WTC11 (cell line): ENCODE measurements around the gene SELENOK. TPM values are rescaled to one million over a fixed set of nuclear protein-coding genes. Genes with fewer than 3 reads are reported as not detected.

Experiments
- ATAC-seq: fragments of 200-7000 bp; cut with Tn5 transposase; 2 replicates; pipeline ENCODE4 v1.10.0; 2021; ENCODE audit warnings: mild to moderate bottlenecking, moderate library complexity
- CTCF ChIA-PET: fragments of 300-600 bp; sonication (Branson Sonifier 250); formaldehyde crosslinking; loops from one replicate; lab custom pipeline; 2021; ENCODE audit warnings: antibody characterized with exemption; lab: Charles Lee
- POLR2A ChIA-PET: fragments of 350-600 bp; sonication (Branson Sonifier 250); formaldehyde crosslinking; loops from one replicate; lab custom pipeline; 2021; ENCODE audit warnings: antibody characterized with exemption; lab: Charles Lee
- DNase-seq: peaks from one replicate; pipeline ENCODE4 v3.0.0; 2021; ENCODE audit warnings: low spot score
- H3K27ac Mint-ChIP-seq: 2 replicates; pipeline ENCODE4 v1.8.0; 2021; ENCODE audit warnings: mixed read lengths
- H3K27me3 Mint-ChIP-seq: 2 replicates; pipeline ENCODE4 v1.8.0; 2021; ENCODE audit warnings: low read depth, mild to moderate bottlenecking, moderate library complexity, mixed read lengths
- H3K36me3 Mint-ChIP-seq: 2 replicates; pipeline ENCODE4 v1.8.0; 2021; ENCODE audit warnings: mixed read lengths
- H3K4me1 Mint-ChIP-seq: 2 replicates; pipeline ENCODE4 v1.8.0; 2022; ENCODE audit warnings: mixed read lengths
- H3K4me3 Mint-ChIP-seq: 2 replicates; pipeline ENCODE4 v1.8.0; 2021; ENCODE audit warnings: mild to moderate bottlenecking, moderate library complexity, mixed read lengths
- H3K9me3 Mint-ChIP-seq: 2 replicates; pipeline ENCODE4 v1.8.0; 2021; ENCODE audit warnings: mixed read lengths
- ATF1 ChIP-seq: sonication (generic); formaldehyde crosslinking; IDR thresholded peaks from 2 replicates; pipeline ENCODE4 v1.8.1; 2023; ENCODE audit warnings: mild to moderate bottlenecking, moderate library complexity, missing genetic modification reagents
- CBFB ChIP-seq: sonication (generic); formaldehyde crosslinking; IDR thresholded peaks from 2 replicates; pipeline ENCODE4 v1.8.1; 2022; ENCODE audit warnings: mild to moderate bottlenecking, low read depth, missing genetic modification reagents
- CREB1 ChIP-seq: sonication (generic); formaldehyde crosslinking; IDR thresholded peaks from 2 replicates; pipeline ENCODE4 v1.8.0; 2023; ENCODE audit warnings: mild to moderate bottlenecking, missing genetic modification reagents
- FOXP1 ChIP-seq: sonication (generic); formaldehyde crosslinking; IDR thresholded peaks from 2 replicates; pipeline ENCODE4 v1.8.0; 2022; ENCODE audit warnings: missing genetic modification reagents, mild to moderate bottlenecking, moderate library complexity, borderline replicate concordance
- HMGA2 ChIP-seq: fragments of 250-450 bp; sonication (Bioruptor Pico); IDR thresholded peaks from 2 replicates; pipeline ENCODE4 v1.4.0; 2021; ENCODE audit warnings: mild to moderate bottlenecking, moderate library complexity
- NR2C2 ChIP-seq: sonication (generic); formaldehyde crosslinking; IDR thresholded peaks from 2 replicates; pipeline ENCODE4 v1.8.0; 2022; ENCODE audit warnings: mild to moderate bottlenecking, missing genetic modification reagents
- RORB ChIP-seq: fragments of 250-450 bp; sonication (Bioruptor Pico); IDR thresholded peaks from 2 replicates; pipeline ENCODE4 v1.9.0; 2021; ENCODE audit warnings: mild to moderate bottlenecking
- TCF7 ChIP-seq: sonication (generic); formaldehyde crosslinking; IDR thresholded peaks from 2 replicates; pipeline ENCODE4 v1.8.0; 2022; ENCODE audit warnings: mild to moderate bottlenecking, low read depth, missing genetic modification reagents, moderate library complexity
- ZBTB21 ChIP-seq: sonication (generic); formaldehyde crosslinking; IDR thresholded peaks from 2 replicates; pipeline ENCODE4 v1.8.1; 2023; ENCODE audit warnings: mild to moderate bottlenecking, missing genetic modification reagents, borderline replicate concordance
- ZNF263 ChIP-seq: sonication (generic); formaldehyde crosslinking; IDR thresholded peaks from 2 replicates; pipeline ENCODE4 v1.8.1; 2022; ENCODE audit warnings: low read depth, mild to moderate bottlenecking, moderate library complexity, missing genetic modification reagents
- total RNA-seq: library from RNA; stranded (reverse); gene quantifications from 3 replicates; pipeline ENCODE4 v1.2.3, GENCODE V29; 2021
- TF ChIP-seq, protein P1 (sequence below): sonication (generic); formaldehyde crosslinking; IDR thresholded peaks from 2 replicates; pipeline ENCODE4 v1.8.0; 2022; ENCODE audit warnings: mild to moderate bottlenecking, missing genetic modification reagents
- TF ChIP-seq, protein P2 (sequence below): fragments of 250-450 bp; sonication (Bioruptor Pico); IDR thresholded peaks from 2 replicates; pipeline ENCODE4 v1.9.0; 2021; ENCODE audit warnings: mild to moderate bottlenecking, borderline replicate concordance
- TF ChIP-seq, protein P3 (sequence below): sonication (generic); formaldehyde crosslinking; IDR thresholded peaks from 2 replicates; pipeline ENCODE4 v1.8.1; 2023; ENCODE audit warnings: mild to moderate bottlenecking, missing genetic modification reagents
- TF ChIP-seq, protein P4 (sequence below): sonication (generic); formaldehyde crosslinking; IDR thresholded peaks from 2 replicates; pipeline ENCODE4 v1.8.0; 2022; ENCODE audit warnings: mild to moderate bottlenecking, missing genetic modification reagents
- TF ChIP-seq, protein P5 (sequence below): sonication (generic); formaldehyde crosslinking; conservative IDR thresholded peaks from 2 replicates; pipeline ENCODE4 v1.8.1; 2022; ENCODE audit warnings: mild to moderate bottlenecking, missing genetic modification reagents
- TF ChIP-seq, protein P6 (sequence below): fragments of 250-450 bp; sonication (Bioruptor Pico); IDR thresholded peaks from 2 replicates; pipeline ENCODE4 v1.8.0; 2021; ENCODE audit warnings: mild to moderate bottlenecking
- TF ChIP-seq, protein P7 (sequence below): sonication (generic); formaldehyde crosslinking; IDR thresholded peaks from 2 replicates; pipeline ENCODE4 v1.8.1; 2022; ENCODE audit warnings: mild to moderate bottlenecking, moderate library complexity, missing genetic modification reagents
- TF ChIP-seq, protein P8 (sequence below): sonication (generic); formaldehyde crosslinking; IDR thresholded peaks from 2 replicates; pipeline ENCODE4 v1.8.0; 2023; ENCODE audit warnings: missing genetic modification reagents

Gene SELENOK
- total RNA-seq, 1 experiment from 2014 or later, result 38.7 TPM

DNA sequence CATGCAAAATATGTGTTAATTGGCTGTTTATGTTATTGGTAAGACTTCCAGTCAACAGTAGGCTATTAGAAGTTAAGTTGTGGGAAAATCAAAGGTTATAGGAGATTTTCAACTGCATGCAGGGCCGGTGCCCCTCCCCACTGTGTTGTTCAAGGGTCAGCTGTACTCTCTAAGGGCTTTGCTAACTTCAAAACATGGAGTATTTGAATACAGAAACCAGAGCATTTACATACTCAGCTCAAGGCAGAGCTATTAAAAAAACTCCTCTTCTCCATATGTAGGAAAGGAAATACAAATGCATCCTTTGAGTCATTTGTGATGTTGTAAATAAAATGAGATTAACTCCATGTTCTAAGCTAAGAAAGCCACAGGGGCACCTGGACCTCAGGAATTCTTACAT, 28.5 kb downstream of the SELENOK start:
- ChIA-PET POLR2A (interaction anchor here (0.6 kb wide), 1 partner anchor 910 kb away, joined by 3 read pairs; no protein-coding TSS in a partner anchor), CTCF (interaction anchor here (1.0 to 1.6 kb wide), 2 partner anchors 18 to 153 kb away, joined by 3 to 5 read pairs; no protein-coding TSS in a partner anchor)
- DNase-seq, result no peak
- ATAC-seq, result no peak
- Mint-ChIP-seq H3K36me3 (peaks cover 46% of the 10 kb centered on the region), H3K27ac (no peak overlapping the region), H3K4me1 (no peaks in the 10 kb centered on the region), H3K9me3 (no peaks in the 10 kb centered on the region), H3K27me3 (no peaks in the 10 kb centered on the region), H3K4me3 (no peak overlapping the region)
- TF ChIP-seq, protein P1, sequence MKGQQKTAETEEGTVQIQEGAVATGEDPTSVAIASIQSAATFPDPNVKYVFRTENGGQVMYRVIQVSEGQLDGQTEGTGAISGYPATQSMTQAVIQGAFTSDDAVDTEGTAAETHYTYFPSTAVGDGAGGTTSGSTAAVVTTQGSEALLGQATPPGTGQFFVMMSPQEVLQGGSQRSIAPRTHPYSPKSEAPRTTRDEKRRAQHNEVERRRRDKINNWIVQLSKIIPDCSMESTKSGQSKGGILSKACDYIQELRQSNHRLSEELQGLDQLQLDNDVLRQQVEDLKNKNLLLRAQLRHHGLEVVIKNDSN, result no peak
- TF ChIP-seq, protein P2, sequence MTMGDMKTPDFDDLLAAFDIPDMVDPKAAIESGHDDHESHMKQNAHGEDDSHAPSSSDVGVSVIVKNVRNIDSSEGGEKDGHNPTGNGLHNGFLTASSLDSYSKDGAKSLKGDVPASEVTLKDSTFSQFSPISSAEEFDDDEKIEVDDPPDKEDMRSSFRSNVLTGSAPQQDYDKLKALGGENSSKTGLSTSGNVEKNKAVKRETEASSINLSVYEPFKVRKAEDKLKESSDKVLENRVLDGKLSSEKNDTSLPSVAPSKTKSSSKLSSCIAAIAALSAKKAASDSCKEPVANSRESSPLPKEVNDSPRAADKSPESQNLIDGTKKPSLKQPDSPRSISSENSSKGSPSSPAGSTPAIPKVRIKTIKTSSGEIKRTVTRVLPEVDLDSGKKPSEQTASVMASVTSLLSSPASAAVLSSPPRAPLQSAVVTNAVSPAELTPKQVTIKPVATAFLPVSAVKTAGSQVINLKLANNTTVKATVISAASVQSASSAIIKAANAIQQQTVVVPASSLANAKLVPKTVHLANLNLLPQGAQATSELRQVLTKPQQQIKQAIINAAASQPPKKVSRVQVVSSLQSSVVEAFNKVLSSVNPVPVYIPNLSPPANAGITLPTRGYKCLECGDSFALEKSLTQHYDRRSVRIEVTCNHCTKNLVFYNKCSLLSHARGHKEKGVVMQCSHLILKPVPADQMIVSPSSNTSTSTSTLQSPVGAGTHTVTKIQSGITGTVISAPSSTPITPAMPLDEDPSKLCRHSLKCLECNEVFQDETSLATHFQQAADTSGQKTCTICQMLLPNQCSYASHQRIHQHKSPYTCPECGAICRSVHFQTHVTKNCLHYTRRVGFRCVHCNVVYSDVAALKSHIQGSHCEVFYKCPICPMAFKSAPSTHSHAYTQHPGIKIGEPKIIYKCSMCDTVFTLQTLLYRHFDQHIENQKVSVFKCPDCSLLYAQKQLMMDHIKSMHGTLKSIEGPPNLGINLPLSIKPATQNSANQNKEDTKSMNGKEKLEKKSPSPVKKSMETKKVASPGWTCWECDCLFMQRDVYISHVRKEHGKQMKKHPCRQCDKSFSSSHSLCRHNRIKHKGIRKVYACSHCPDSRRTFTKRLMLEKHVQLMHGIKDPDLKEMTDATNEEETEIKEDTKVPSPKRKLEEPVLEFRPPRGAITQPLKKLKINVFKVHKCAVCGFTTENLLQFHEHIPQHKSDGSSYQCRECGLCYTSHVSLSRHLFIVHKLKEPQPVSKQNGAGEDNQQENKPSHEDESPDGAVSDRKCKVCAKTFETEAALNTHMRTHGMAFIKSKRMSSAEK (CRISPR knock-in tag), result no peak
- TF ChIP-seq, protein P3, sequence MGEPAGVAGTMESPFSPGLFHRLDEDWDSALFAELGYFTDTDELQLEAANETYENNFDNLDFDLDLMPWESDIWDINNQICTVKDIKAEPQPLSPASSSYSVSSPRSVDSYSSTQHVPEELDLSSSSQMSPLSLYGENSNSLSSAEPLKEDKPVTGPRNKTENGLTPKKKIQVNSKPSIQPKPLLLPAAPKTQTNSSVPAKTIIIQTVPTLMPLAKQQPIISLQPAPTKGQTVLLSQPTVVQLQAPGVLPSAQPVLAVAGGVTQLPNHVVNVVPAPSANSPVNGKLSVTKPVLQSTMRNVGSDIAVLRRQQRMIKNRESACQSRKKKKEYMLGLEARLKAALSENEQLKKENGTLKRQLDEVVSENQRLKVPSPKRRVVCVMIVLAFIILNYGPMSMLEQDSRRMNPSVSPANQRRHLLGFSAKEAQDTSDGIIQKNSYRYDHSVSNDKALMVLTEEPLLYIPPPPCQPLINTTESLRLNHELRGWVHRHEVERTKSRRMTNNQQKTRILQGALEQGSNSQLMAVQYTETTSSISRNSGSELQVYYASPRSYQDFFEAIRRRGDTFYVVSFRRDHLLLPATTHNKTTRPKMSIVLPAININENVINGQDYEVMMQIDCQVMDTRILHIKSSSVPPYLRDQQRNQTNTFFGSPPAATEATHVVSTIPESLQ, result no peak
- TF ChIP-seq HMGA2 (no peak), FOXP1 (no peak), TCF7 (CRISPR knock-in tag) (no peak), RORB (CRISPR knock-in tag) (no peak), ZNF263 (CRISPR knock-in tag) (no peak), NR2C2 (CRISPR knock-in tag) (no peak), ATF1 (CRISPR knock-in tag) (no peak), CREB1 (CRISPR knock-in tag) (no peak), CBFB (CRISPR knock-in tag) (no peak), ZBTB21 (CRISPR knock-in tag) (no peak)
- TF ChIP-seq, protein P4, sequence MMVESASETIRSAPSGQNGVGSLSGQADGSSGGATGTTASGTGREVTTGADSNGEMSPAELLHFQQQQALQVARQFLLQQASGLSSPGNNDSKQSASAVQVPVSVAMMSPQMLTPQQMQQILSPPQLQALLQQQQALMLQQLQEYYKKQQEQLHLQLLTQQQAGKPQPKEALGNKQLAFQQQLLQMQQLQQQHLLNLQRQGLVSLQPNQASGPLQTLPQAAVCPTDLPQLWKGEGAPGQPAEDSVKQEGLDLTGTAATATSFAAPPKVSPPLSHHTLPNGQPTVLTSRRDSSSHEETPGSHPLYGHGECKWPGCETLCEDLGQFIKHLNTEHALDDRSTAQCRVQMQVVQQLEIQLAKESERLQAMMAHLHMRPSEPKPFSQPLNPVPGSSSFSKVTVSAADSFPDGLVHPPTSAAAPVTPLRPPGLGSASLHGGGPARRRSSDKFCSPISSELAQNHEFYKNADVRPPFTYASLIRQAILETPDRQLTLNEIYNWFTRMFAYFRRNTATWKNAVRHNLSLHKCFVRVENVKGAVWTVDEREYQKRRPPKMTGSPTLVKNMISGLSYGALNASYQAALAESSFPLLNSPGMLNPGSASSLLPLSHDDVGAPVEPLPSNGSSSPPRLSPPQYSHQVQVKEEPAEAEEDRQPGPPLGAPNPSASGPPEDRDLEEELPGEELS (CRISPR knock-in tag), result no peak
- TF ChIP-seq, protein P5, sequence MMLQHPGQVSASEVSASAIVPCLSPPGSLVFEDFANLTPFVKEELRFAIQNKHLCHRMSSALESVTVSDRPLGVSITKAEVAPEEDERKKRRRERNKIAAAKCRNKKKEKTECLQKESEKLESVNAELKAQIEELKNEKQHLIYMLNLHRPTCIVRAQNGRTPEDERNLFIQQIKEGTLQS, result no peak
- TF ChIP-seq, protein P6, sequence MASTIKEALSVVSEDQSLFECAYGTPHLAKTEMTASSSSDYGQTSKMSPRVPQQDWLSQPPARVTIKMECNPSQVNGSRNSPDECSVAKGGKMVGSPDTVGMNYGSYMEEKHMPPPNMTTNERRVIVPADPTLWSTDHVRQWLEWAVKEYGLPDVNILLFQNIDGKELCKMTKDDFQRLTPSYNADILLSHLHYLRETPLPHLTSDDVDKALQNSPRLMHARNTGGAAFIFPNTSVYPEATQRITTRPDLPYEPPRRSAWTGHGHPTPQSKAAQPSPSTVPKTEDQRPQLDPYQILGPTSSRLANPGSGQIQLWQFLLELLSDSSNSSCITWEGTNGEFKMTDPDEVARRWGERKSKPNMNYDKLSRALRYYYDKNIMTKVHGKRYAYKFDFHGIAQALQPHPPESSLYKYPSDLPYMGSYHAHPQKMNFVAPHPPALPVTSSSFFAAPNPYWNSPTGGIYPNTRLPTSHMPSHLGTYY (CRISPR knock-in tag), result no peak
- TF ChIP-seq, protein P7, sequence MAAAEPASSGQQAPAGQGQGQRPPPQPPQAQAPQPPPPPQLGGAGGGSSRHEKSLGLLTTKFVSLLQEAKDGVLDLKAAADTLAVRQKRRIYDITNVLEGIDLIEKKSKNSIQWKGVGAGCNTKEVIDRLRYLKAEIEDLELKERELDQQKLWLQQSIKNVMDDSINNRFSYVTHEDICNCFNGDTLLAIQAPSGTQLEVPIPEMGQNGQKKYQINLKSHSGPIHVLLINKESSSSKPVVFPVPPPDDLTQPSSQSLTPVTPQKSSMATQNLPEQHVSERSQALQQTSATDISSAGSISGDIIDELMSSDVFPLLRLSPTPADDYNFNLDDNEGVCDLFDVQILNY, result no peak
- TF ChIP-seq, protein P8, sequence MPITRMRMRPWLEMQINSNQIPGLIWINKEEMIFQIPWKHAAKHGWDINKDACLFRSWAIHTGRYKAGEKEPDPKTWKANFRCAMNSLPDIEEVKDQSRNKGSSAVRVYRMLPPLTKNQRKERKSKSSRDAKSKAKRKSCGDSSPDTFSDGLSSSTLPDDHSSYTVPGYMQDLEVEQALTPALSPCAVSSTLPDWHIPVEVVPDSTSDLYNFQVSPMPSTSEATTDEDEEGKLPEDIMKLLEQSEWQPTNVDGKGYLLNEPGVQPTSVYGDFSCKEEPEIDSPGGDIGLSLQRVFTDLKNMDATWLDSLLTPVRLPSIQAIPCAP (CRISPR knock-in tag), result no peak
